ENCODE data around the gene PYGB. TPM values are rescaled to one million over a fixed set of nuclear protein-coding genes. Genes with fewer than 3 reads are reported as not detected.

The PYGB gene
- total and polyA plus RNA-seq, 2 experiments from 2014 or later: 45.3 to 61.1 TPM

- no peaks in the 10 kb centered on the region for H3K27me3 ChIP-seq
- H3K4me1 ChIP-seq (ENCODE audit: insufficient read depth): peaks cover 19% of the 10 kb centered on the region
- peak overlapping the region; percentile 95 for H3K27ac ChIP-seq
- H2AFZ ChIP-seq: peak overlapping the region; percentile 93
- WGBS (ENCODE audit: low lambda C conversion rate, missing lambda C conversion rate): 63% methylated on average over 9 of the region's 9 CpGs
- H4K20me1 ChIP-seq (ENCODE audit: insufficient read depth, poor library complexity, severe bottlenecking): no peaks in the 10 kb centered on the region
- TF ChIP-seq EZH2phosphoT487 (IDR thresholded peaks at IDR 0.05; ENCODE audit: low read depth, severe bottlenecking, unreplicated experiment): no peak
- TF ChIP-seq EZH2 (IDR thresholded peaks at IDR 0.05; ENCODE audit: borderline replicate concordance): no peak
- TF ChIP-seq CTCF (IDR thresholded peaks at IDR 0.05; ENCODE audit: poor library complexity): no peak
- H3K4me2 ChIP-seq: peak overlapping the region; percentile 99
- peak; percentile 32 for DNase-seq (ENCODE audit: low spot score)
- H3K9me2 ChIP-seq (replicated peaks; ENCODE audit: insufficient read depth): no peaks in the 10 kb centered on the region
- no peaks in the 10 kb centered on the region for H3K9me3 ChIP-seq (ENCODE audit: low read depth)
- peaks cover 27% of the 10 kb centered on the region for H3K79me2 ChIP-seq
- no peak overlapping the region for H3K4me3 ChIP-seq
- H3K36me3 ChIP-seq (replicated peaks; ENCODE audit: insufficient read depth, low read depth): no peaks in the 10 kb centered on the region
Measured at GRCh38 chr20:25246182-25246999, 1.5 kb upstream of the PYGB start.

- Histone ChIP-seq H4K20me1 (ENCODE audit: insufficient read depth, poor library complexity, severe bottlenecking) (peaks cover under 1% of the 10 kb centered on the region), H3K9me2 (replicated peaks; ENCODE audit: insufficient read depth) (no peaks in the 10 kb centered on the region), H3K4me2 (peak overlapping the region; percentile 99), H3K36me3 (replicated peaks; ENCODE audit: insufficient read depth, low read depth) (no peaks in the 10 kb centered on the region), H3K79me2 (peaks cover 34% of the 10 kb centered on the region), H2AFZ (peak overlapping the region; percentile 93), H3K4me3 (peak overlapping the region; percentile 91), H3K9me3 (ENCODE audit: low read depth) (no peaks in the 10 kb centered on the region), H3K27me3 (no peaks in the 10 kb centered on the region), H3K27ac (peak overlapping the region; percentile 95), H3K4me1 (ENCODE audit: insufficient read depth) (peaks cover 19% of the 10 kb centered on the region)
- no peak for TF ChIP-seq EZH2 (IDR thresholded peaks at IDR 0.05; ENCODE audit: borderline replicate concordance)
- TF ChIP-seq CTCF (IDR thresholded peaks at IDR 0.05; ENCODE audit: poor library complexity): peak; percentile 53
- 13% methylated on average over 24 of the region's 24 CpGs for WGBS (ENCODE audit: low lambda C conversion rate, missing lambda C conversion rate)
- DNase-seq (ENCODE audit: low spot score): peak; percentile 73
Measured at GRCh38 chr20:25247000-25247517, 826 bp upstream of the PYGB start.

- peaks cover 4% of the 10 kb centered on the region for H4K20me1 ChIP-seq (ENCODE audit: insufficient read depth, poor library complexity, severe bottlenecking)
- H3K27ac ChIP-seq: peak overlapping the region; percentile 95
- H3K36me3 ChIP-seq (replicated peaks; ENCODE audit: insufficient read depth, low read depth): no peaks in the 10 kb centered on the region
- H2AFZ ChIP-seq: peak overlapping the region; percentile 93
- H3K79me2 ChIP-seq: peaks cover 39% of the 10 kb centered on the region
- TF ChIP-seq EZH2 (IDR thresholded peaks at IDR 0.05; ENCODE audit: borderline replicate concordance) (no peak), CTCF (IDR thresholded peaks at IDR 0.05; ENCODE audit: poor library complexity) (no peak), EZH2phosphoT487 (IDR thresholded peaks at IDR 0.05; ENCODE audit: low read depth, severe bottlenecking, unreplicated experiment) (no peak)
- peak overlapping the region; percentile 91 for H3K4me3 ChIP-seq
- no peaks in the 10 kb centered on the region for H3K9me3 ChIP-seq (ENCODE audit: low read depth)
- H3K27me3 ChIP-seq: no peaks in the 10 kb centered on the region
- 1% methylated on average over 29 of the region's 37 CpGs for WGBS (ENCODE audit: low lambda C conversion rate, missing lambda C conversion rate)
- peaks cover 19% of the 10 kb centered on the region for H3K4me1 ChIP-seq (ENCODE audit: insufficient read depth)
- H3K4me2 ChIP-seq: peak overlapping the region; percentile 99
- no peaks in the 10 kb centered on the region for H3K9me2 ChIP-seq (replicated peaks; ENCODE audit: insufficient read depth)
- DNase-seq (ENCODE audit: low spot score): peak; percentile 68
Measured at GRCh38 chr20:25247518-25247955, 348 bp upstream of the PYGB start.

All from hepatocyte (in vitro differentiated cells).